Stimulated activated naive CD8-positive, alpha-beta T cell treated with anti-CD3 and anti-CD28 coated beads, Interleukin-15, Interleukin-2, amounts not matched to agents 100 ng/mL and 50 ng/mL, for 24 hours (primary cell): ENCODE measurements around the gene SNX10.

Experiments
- H3K27ac Mint-ChIP-seq: one replicate; pipeline ENCODE4 v1.8.0; 2021; ENCODE audit warnings: mild to moderate bottlenecking, mixed read lengths
- H3K27me3 Mint-ChIP-seq: one replicate; pipeline ENCODE4 v1.8.0; 2021; ENCODE audit warnings: mixed read lengths
- H3K36me3 Mint-ChIP-seq: one replicate; pipeline ENCODE4 v1.8.0; 2021; ENCODE audit warnings: low read depth, mixed read lengths
- H3K4me1 Mint-ChIP-seq: one replicate; pipeline ENCODE4 v1.8.0; 2021; ENCODE audit warnings: low read depth, mixed read lengths
- H3K4me3 Mint-ChIP-seq: one replicate; pipeline ENCODE4 v1.8.0; 2021; ENCODE audit warnings: mild to moderate bottlenecking, mixed read lengths
- H3K9me3 Mint-ChIP-seq: one replicate; pipeline ENCODE4 v1.8.0; 2021; ENCODE audit warnings: mixed read lengths

The SNX10 gene

DNA sequence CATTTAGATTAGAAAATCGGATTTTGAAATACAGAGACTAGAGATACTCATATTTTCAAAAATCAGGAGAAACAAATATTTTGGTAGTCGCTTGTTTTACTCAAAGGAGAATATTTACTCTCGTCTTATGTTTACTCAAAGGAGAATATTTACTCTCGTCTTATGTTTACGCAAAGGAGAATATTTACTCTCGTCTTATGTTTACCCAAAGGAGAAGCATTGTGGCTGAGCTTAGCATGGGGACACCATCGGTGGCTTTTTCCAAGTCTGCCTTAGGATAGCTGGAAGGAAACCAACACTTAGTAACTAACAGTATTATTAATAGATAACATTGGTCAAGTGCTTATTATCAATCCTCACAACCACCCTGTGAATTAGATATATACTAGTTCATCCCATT lies 71.8 kb downstream of the SNX10 start:
- no peak overlapping the region for H3K4me3 Mint-ChIP-seq
- no peaks in the 10 kb centered on the region for H3K27me3 Mint-ChIP-seq
- H3K36me3 Mint-ChIP-seq = peaks cover 19% of the 10 kb centered on the region
- H3K27ac Mint-ChIP-seq = no peak overlapping the region
- no peaks in the 10 kb centered on the region for H3K9me3 Mint-ChIP-seq
- H3K4me1 Mint-ChIP-seq = peaks cover 9% of the 10 kb centered on the region

GRCh38 chr7:26365077-26365900 lies 73.6 kb downstream of the SNX10 start:
- peaks cover 23% of the 10 kb centered on the region for H3K36me3 Mint-ChIP-seq
- H3K4me1 Mint-ChIP-seq = peaks cover 12% of the 10 kb centered on the region
- no peak overlapping the region for H3K4me3 Mint-ChIP-seq
- no peaks in the 10 kb centered on the region for H3K9me3 Mint-ChIP-seq
- H3K27ac Mint-ChIP-seq = no peak overlapping the region
- peaks cover 3% of the 10 kb centered on the region for H3K27me3 Mint-ChIP-seq

GRCh38 chr7:26365901-26366275 lies 74.2 kb downstream of the SNX10 start:
- Mint-ChIP-seq H3K27ac (no peak overlapping the region), H3K27me3 (peaks cover 3% of the 10 kb centered on the region), H3K4me3 (no peak overlapping the region), H3K4me1 (peaks cover 9% of the 10 kb centered on the region), H3K9me3 (no peaks in the 10 kb centered on the region), H3K36me3 (peaks cover 23% of the 10 kb centered on the region)

DNA sequence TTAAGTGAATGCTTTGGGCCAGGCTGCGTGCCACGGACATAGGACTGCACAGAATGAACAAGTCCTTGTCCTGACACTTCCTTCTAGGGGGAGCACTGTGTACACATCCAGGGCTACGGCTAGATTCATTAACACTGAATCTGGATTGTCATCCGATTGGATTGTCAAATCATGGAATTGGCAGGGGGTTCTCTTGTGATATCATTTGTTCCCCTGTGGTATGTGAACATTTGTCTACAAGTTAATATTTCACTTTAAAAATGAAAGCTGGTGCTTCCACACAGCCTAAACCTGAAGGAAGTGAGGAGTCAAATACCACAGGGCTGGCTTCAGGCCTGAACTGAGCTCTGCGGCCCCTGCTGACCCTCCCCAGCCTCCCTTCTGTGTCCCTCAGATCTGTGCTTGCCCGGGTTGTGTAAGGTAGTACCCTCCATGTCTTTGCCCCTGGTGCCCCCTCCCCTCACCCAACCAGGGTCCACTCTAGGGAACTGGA lies 75.6 kb downstream of the SNX10 start:
- H3K36me3 Mint-ChIP-seq = peaks cover 30% of the 10 kb centered on the region
- H3K27me3 Mint-ChIP-seq = peaks cover 3% of the 10 kb centered on the region
- no peak overlapping the region for H3K4me3 Mint-ChIP-seq
- H3K9me3 Mint-ChIP-seq = no peaks in the 10 kb centered on the region
- H3K4me1 Mint-ChIP-seq = peaks cover 8% of the 10 kb centered on the region
- no peak overlapping the region for H3K27ac Mint-ChIP-seq

GRCh38 chr7:26368542-26368941 lies 76.9 kb downstream of the SNX10 start:
- Mint-ChIP-seq H3K27ac (no peak overlapping the region), H3K36me3 (peaks cover 42% of the 10 kb centered on the region), H3K9me3 (no peaks in the 10 kb centered on the region), H3K27me3 (peaks cover 3% of the 10 kb centered on the region), H3K4me1 (peaks cover 8% of the 10 kb centered on the region), H3K4me3 (no peak overlapping the region)

DNA sequence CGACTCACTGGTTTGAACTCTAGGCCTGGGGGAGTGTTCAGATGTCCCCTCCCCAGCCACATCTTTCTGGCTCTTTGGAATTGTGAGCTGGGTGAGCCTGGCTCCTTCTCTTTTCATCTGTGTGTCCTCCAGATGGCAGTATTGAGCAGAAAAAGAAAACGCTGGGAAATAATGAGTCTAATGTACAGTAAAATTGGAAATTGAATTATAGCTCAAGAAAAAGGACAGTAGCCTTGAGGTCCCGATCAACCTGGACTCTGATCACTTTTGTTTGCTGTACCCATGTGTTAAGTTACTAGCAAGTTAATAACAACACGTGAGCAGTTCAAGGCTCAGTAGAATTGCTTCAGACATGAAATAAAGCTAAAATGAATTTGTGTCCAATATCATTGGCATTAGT lies 77.9 kb downstream of the SNX10 start:
- peaks cover 8% of the 10 kb centered on the region for H3K4me1 Mint-ChIP-seq
- no peak overlapping the region for H3K4me3 Mint-ChIP-seq
- H3K36me3 Mint-ChIP-seq = peaks cover 50% of the 10 kb centered on the region
- no peaks in the 10 kb centered on the region for H3K9me3 Mint-ChIP-seq
- peaks cover 9% of the 10 kb centered on the region for H3K27me3 Mint-ChIP-seq
- no peak overlapping the region for H3K27ac Mint-ChIP-seq

- Mint-ChIP-seq H3K27me3 (peaks cover 12% of the 10 kb centered on the region), H3K36me3 (peaks cover 48% of the 10 kb centered on the region), H3K4me1 (peaks cover 6% of the 10 kb centered on the region), H3K4me3 (no peak overlapping the region), H3K9me3 (no peaks in the 10 kb centered on the region), H3K27ac (no peak overlapping the region)
Observed at GRCh38 chr7:26370011-26370410, 78.3 kb downstream of the SNX10 start.

- H3K36me3 Mint-ChIP-seq = peaks cover 31% of the 10 kb centered on the region
- no peaks in the 10 kb centered on the region for H3K9me3 Mint-ChIP-seq
- H3K27ac Mint-ChIP-seq = no peak overlapping the region
- peaks cover 8% of the 10 kb centered on the region for H3K4me1 Mint-ChIP-seq
- H3K4me3 Mint-ChIP-seq = no peak overlapping the region
- H3K27me3 Mint-ChIP-seq = peaks cover 19% of the 10 kb centered on the region
Observed at GRCh38 chr7:26372249-26372648, 80.6 kb downstream of the SNX10 start.

- H3K27me3 Mint-ChIP-seq = peaks cover 23% of the 10 kb centered on the region
- no peak overlapping the region for H3K27ac Mint-ChIP-seq
- no peaks in the 10 kb centered on the region for H3K9me3 Mint-ChIP-seq
- H3K36me3 Mint-ChIP-seq = peaks cover 31% of the 10 kb centered on the region
- peaks cover 8% of the 10 kb centered on the region for H3K4me1 Mint-ChIP-seq
- no peak overlapping the region for H3K4me3 Mint-ChIP-seq
Observed at GRCh38 chr7:26372704-26373103, 81.0 kb downstream of the SNX10 start.

GRCh38 chr7:26374647-26375373 lies 83.1 kb downstream of the SNX10 start:
- peaks cover 31% of the 10 kb centered on the region for H3K36me3 Mint-ChIP-seq
- H3K27me3 Mint-ChIP-seq = peaks cover 40% of the 10 kb centered on the region
- no peak overlapping the region for H3K4me3 Mint-ChIP-seq
- H3K4me1 Mint-ChIP-seq = peaks cover 8% of the 10 kb centered on the region
- no peaks in the 10 kb centered on the region for H3K9me3 Mint-ChIP-seq
- H3K27ac Mint-ChIP-seq = no peak overlapping the region

DNA sequence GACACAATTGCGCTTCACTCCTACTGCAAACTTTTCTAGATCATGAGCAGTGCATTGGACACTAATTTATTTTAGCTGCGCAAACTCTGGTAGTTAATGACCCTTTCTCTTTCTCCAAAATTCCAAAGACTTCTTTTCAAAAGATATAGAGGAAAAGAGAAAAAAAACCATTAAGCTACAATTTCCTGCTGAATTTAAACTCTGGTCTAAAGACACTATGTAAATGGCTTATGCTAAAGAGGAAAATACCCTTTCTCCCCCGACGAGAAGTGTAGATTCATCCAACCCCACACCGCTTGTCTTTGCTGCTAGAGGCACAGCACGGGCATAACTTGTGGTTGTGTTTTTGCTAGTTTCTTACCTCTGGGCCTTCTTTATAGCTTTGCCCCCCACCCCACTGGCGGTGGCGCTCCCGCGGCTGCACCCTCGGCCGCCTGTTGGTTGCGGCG lies 84.1 kb downstream of the SNX10 start:
- Mint-ChIP-seq H3K27ac (no peak overlapping the region), H3K4me1 (peaks cover 4% of the 10 kb centered on the region), H3K9me3 (no peaks in the 10 kb centered on the region), H3K36me3 (peaks cover 27% of the 10 kb centered on the region), H3K4me3 (peak overlapping the region; percentile 72), H3K27me3 (peaks cover 40% of the 10 kb centered on the region)

GRCh38 chr7:26376175-26376917 lies 84.7 kb downstream of the SNX10 start:
- Mint-ChIP-seq H3K27ac (peak overlapping the region; percentile 40), H3K9me3 (no peaks in the 10 kb centered on the region), H3K4me1 (peaks cover 4% of the 10 kb centered on the region), H3K27me3 (peaks cover 45% of the 10 kb centered on the region), H3K36me3 (peaks cover 27% of the 10 kb centered on the region), H3K4me3 (peak overlapping the region; percentile 81)

- Mint-ChIP-seq H3K36me3 (peaks cover 13% of the 10 kb centered on the region), H3K27me3 (peaks cover 45% of the 10 kb centered on the region), H3K9me3 (no peaks in the 10 kb centered on the region), H3K4me1 (peaks cover 4% of the 10 kb centered on the region), H3K27ac (no peak overlapping the region), H3K4me3 (no peak overlapping the region)
Observed at GRCh38 chr7:26378016-26378415, 86.4 kb downstream of the SNX10 start.

DNA sequence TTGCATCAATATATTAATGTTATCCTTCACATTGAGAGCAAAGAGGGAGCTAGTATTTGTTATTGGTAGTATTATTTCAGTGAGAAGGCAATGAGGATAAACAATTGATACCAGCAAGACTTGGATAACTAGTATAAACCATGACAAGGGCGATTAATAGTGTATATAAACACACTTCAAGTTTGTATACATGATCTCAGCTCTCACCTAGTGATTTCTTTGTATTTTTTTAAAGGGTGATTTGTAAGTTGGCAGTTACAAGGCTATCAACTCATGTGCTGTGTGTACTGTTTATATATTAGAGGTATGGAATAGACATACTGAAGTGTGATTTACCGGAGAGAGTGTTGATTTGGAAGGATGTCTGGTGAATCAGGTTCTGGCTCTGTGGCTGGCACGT lies 88.0 kb downstream of the SNX10 start:
- Mint-ChIP-seq H3K27ac (no peak overlapping the region), H3K4me1 (peaks cover 4% of the 10 kb centered on the region), H3K36me3 (no peaks in the 10 kb centered on the region), H3K9me3 (no peaks in the 10 kb centered on the region), H3K27me3 (peaks cover 44% of the 10 kb centered on the region), H3K4me3 (no peak overlapping the region)
